MM.1S (cell line): ENCODE results near the gene PDE6B.

Source experiments
- DNase-seq: peaks from one replicate; pipeline ENCODE4 v3.0.0-alpha.2; 2015
- H2AFZ ChIP-seq: fragments of 300-600 bp; sonication (generic); 2 replicates; pipeline ENCODE4 v1.6.0; 2016; ENCODE audit warnings: antibody characterized with exemption, low read length
- H3F3A ChIP-seq: fragments of 300-600 bp; sonication (generic); 2 replicates; pipeline ENCODE4 v1.6.1; 2016; ENCODE audit warnings: mild to moderate bottlenecking, antibody characterized with exemption, low read length, moderate library complexity, mixed read lengths; ENCODE audit not compliant: insufficient read depth
- H3K27ac ChIP-seq: fragments of 300-600 bp; sonication (generic); 2 replicates; pipeline ENCODE4 v1.5.1; 2016; ENCODE audit warnings: mild to moderate bottlenecking, low read length
- H3K27me3 ChIP-seq: fragments of 300-600 bp; sonication (generic); replicated peaks from 2 replicates; pipeline ENCODE4 v1.6.0; 2016; ENCODE audit warnings: low read length; ENCODE audit not compliant: insufficient read depth
- H3K36me3 ChIP-seq: fragments of 300-600 bp; sonication (generic); replicated peaks from 2 replicates; pipeline ENCODE4 v1.6.1; 2016; ENCODE audit warnings: mild to moderate bottlenecking, low read length, mixed read lengths; ENCODE audit not compliant: insufficient read depth
- H3K4me1 ChIP-seq: fragments of 300-600 bp; sonication (generic); 2 replicates; pipeline ENCODE4 v1.6.1; 2016; ENCODE audit warnings: low read length, mixed read lengths
- H3K4me2 ChIP-seq: fragments of 300-600 bp; sonication (generic); 2 replicates; pipeline ENCODE4 v1.6.0; 2016; ENCODE audit warnings: low read depth, low read length
- H3K4me3 ChIP-seq: fragments of 300-600 bp; sonication (generic); 2 replicates; pipeline ENCODE4 v1.5.1; 2016; ENCODE audit warnings: low read length, mixed read lengths
- H3K79me2 ChIP-seq: fragments of 300-600 bp; sonication (generic); 2 replicates; pipeline ENCODE4 v1.6.1; 2016; ENCODE audit warnings: mixed run types, low read length, mixed read lengths
- H3K9ac ChIP-seq: fragments of 300-600 bp; sonication (generic); 2 replicates; pipeline ENCODE4 v1.6.1; 2016; ENCODE audit warnings: low read length, mixed read lengths
- H3K9me2 ChIP-seq: fragments of 300-600 bp; sonication (generic); replicated peaks from 2 replicates; pipeline ENCODE4 v1.6.1; 2016; ENCODE audit warnings: mild to moderate bottlenecking, low read length, mixed read lengths; ENCODE audit not compliant: insufficient read depth
- H3K9me3 ChIP-seq: fragments of 300-600 bp; sonication (generic); replicated peaks from 2 replicates; pipeline ENCODE4 v1.6.1; 2016; ENCODE audit warnings: mild to moderate bottlenecking, low read length, mixed read lengths; ENCODE audit not compliant: insufficient read depth
- H4K20me1 ChIP-seq: fragments of 300-600 bp; sonication (generic); 2 replicates; pipeline ENCODE4 v1.6.1; 2016; ENCODE audit warnings: mild to moderate bottlenecking, low read length, moderate library complexity, mixed read lengths; ENCODE audit not compliant: insufficient read depth
- CTCF ChIP-seq: fragments of 300-600 bp; sonication (generic); IDR thresholded peaks from 2 replicates; pipeline ENCODE4 v1.5.1; 2016; ENCODE audit warnings: antibody characterized with exemption, low read length, mixed read lengths
- EZH2 ChIP-seq: fragments of 300-600 bp; sonication (generic); optimal IDR thresholded peaks from 2 replicates; pipeline ENCODE3; 2017; ENCODE audit warnings: low read depth, mild to moderate bottlenecking, antibody characterized with exemption, low read length, mixed read lengths
- EZH2phosphoT487 ChIP-seq: fragments of 300-600 bp; sonication (generic); IDR thresholded peaks from 2 replicates; pipeline ENCODE4 v1.6.1; 2018; ENCODE audit warnings: antibody characterized with exemption, low read length

The PDE6B gene

GRCh38 chr4:706834-707598, 81.6 kb downstream of the PDE6B start:
- Histone ChIP-seq H3K79me2 (no peaks in the 10 kb centered on the region), H3K4me1 (no peaks in the 10 kb centered on the region), H3K27me3 (no peaks in the 10 kb centered on the region), H3K9me3 (no peaks in the 10 kb centered on the region), H3K4me3 (no peak overlapping the region), H3K4me2 (no peak overlapping the region), H2AFZ (no peak overlapping the region), H3K9ac (no peak overlapping the region), H3F3A (no peaks in the 10 kb centered on the region), H3K27ac (no peak overlapping the region), H3K36me3 (no peaks in the 10 kb centered on the region), H4K20me1 (no peaks in the 10 kb centered on the region), H3K9me2 (no peaks in the 10 kb centered on the region)
- TF ChIP-seq CTCF, result no peak
- TF ChIP-seq EZH2, result no peak
- no peak for TF ChIP-seq EZH2phosphoT487
- no peak for DNase-seq

GRCh38 chr4:707929-708630, 82.7 kb downstream of the PDE6B start:
- no peaks in the 10 kb centered on the region for H3K4me1 ChIP-seq
- TF ChIP-seq EZH2 (no peak), EZH2phosphoT487 (no peak), CTCF (no peak)
- H3K4me2 ChIP-seq, result no peak overlapping the region
- H3F3A ChIP-seq, result no peaks in the 10 kb centered on the region
- H4K20me1 ChIP-seq, result no peaks in the 10 kb centered on the region
- no peaks in the 10 kb centered on the region for H3K79me2 ChIP-seq
- H3K27me3 ChIP-seq, result no peaks in the 10 kb centered on the region
- no peak overlapping the region for H3K4me3 ChIP-seq
- no peak overlapping the region for H3K9ac ChIP-seq
- H3K9me2 ChIP-seq, result no peaks in the 10 kb centered on the region
- no peaks in the 10 kb centered on the region for H3K36me3 ChIP-seq
- no peaks in the 10 kb centered on the region for H3K9me3 ChIP-seq
- H3K27ac ChIP-seq, result no peak overlapping the region
- no peak for DNase-seq
- no peak overlapping the region for H2AFZ ChIP-seq

GRCh38 chr4:708631-708933, 83.2 kb downstream of the PDE6B start:
- Histone ChIP-seq H3K79me2 (no peaks in the 10 kb centered on the region), H3K9me3 (no peaks in the 10 kb centered on the region), H2AFZ (no peak overlapping the region), H3K4me3 (no peak overlapping the region), H3K4me1 (no peaks in the 10 kb centered on the region), H3K27me3 (no peaks in the 10 kb centered on the region), H3K9ac (no peak overlapping the region), H3K36me3 (no peaks in the 10 kb centered on the region), H3K9me2 (no peaks in the 10 kb centered on the region), H3K27ac (no peak overlapping the region), H3K4me2 (no peak overlapping the region), H4K20me1 (no peaks in the 10 kb centered on the region), H3F3A (no peaks in the 10 kb centered on the region)
- TF ChIP-seq EZH2phosphoT487 (no peak), EZH2 (no peak), CTCF (no peak)
- DNase-seq, result no peak
